ENCODE data around the gene MCM5.
A peak's percentile ranks its signal among the peaks of the same experiment; 100 is the strongest.
"Not testable (repeated sequence)": the region's sequence is repeated elsewhere in the genome, so short reads cannot be mapped to it uniquely, and the experiment has no call there.

Gene MCM5

GRCh38 chr22:35471566-35471965, 71.6 kb downstream of the MCM5 start:
- H3K36me3 ChIP-seq (ENCODE audit: control insufficient read depth, insufficient read depth, low read length); H3K4me1 ChIP-seq (ENCODE audit: control insufficient read depth, low read depth, low read length); H2BK120ac ChIP-seq (ENCODE audit: low read depth, low read length); H3K79me2 ChIP-seq (ENCODE audit: control insufficient read depth, insufficient read depth, low read length); H3K4ac ChIP-seq (ENCODE audit: low read depth, low read length); H4K5ac ChIP-seq (ENCODE audit: low read length); H2BK5ac ChIP-seq (ENCODE audit: low read length); H3K56ac ChIP-seq (ENCODE audit: low read length); H3K4me3 ChIP-seq (ENCODE audit: low read length); H3K18ac ChIP-seq (ENCODE audit: low read length); H2AK5ac ChIP-seq (ENCODE audit: low read length); H3K27ac ChIP-seq (ENCODE audit: low read depth, low read length); H3K27me3 ChIP-seq (ENCODE audit: insufficient read depth, low read length, poor library complexity); H3K79me1 ChIP-seq (ENCODE audit: low read length); H3K23ac ChIP-seq (ENCODE audit: low read length); H2BK15ac ChIP-seq (replicated peaks; ENCODE audit: low read depth); H3K4me2 ChIP-seq (ENCODE audit: low read length); H3K9ac ChIP-seq (ENCODE audit: low read length); H4K8ac ChIP-seq (ENCODE audit: low read depth, low read length): not testable (repeated sequence)
- peak; percentile 29 for DNase-seq
- no CpG with 5 or more reads among the region's 4 CpGs for WGBS (ENCODE audit: extremely low coverage, insufficient coverage, low lambda C conversion rate)

- Histone ChIP-seq H2BK120ac (ENCODE audit: low read depth, low read length) (no peak overlapping the region), H3K56ac (ENCODE audit: low read length) (no peak overlapping the region), H3K79me1 (ENCODE audit: low read length) (no peaks in the 10 kb centered on the region), H3K23ac (ENCODE audit: low read length) (no peak overlapping the region), H3K4me2 (ENCODE audit: low read length) (no peak overlapping the region), H3K18ac (ENCODE audit: low read length) (no peak overlapping the region), H4K8ac (ENCODE audit: low read depth, low read length) (no peak overlapping the region), H3K9ac (ENCODE audit: low read length) (no peak overlapping the region), H2BK5ac (ENCODE audit: low read length) (no peak overlapping the region), H2BK15ac (replicated peaks; ENCODE audit: low read depth) (no peak overlapping the region), H4K5ac (ENCODE audit: low read length) (no peak overlapping the region), H2AK5ac (ENCODE audit: low read length) (no peak overlapping the region), H3K79me2 (ENCODE audit: control insufficient read depth, insufficient read depth, low read length) (no peaks in the 10 kb centered on the region), H3K4me3 (ENCODE audit: low read length) (no peak overlapping the region), H3K27me3 (ENCODE audit: insufficient read depth, low read length, poor library complexity) (no peaks in the 10 kb centered on the region), H3K4ac (ENCODE audit: low read depth, low read length) (no peak overlapping the region), H3K4me1 (ENCODE audit: control insufficient read depth, low read depth, low read length) (no peaks in the 10 kb centered on the region), H3K36me3 (ENCODE audit: control insufficient read depth, insufficient read depth, low read length) (no peaks in the 10 kb centered on the region), H3K27ac (ENCODE audit: low read depth, low read length) (no peak overlapping the region)
- DNase-seq = no peak
- WGBS (ENCODE audit: extremely low coverage, insufficient coverage, low lambda C conversion rate) = no CpG with 5 or more reads among the region's 6 CpGs
Observed at GRCh38 chr22:35472488-35472887, 72.5 kb downstream of the MCM5 start.

- Histone ChIP-seq H3K79me2 (ENCODE audit: control insufficient read depth, insufficient read depth, low read length) (no peaks in the 10 kb centered on the region), H2BK15ac (replicated peaks; ENCODE audit: low read depth) (no peak overlapping the region), H3K56ac (ENCODE audit: low read length) (no peak overlapping the region), H3K4me1 (ENCODE audit: control insufficient read depth, low read depth, low read length) (no peaks in the 10 kb centered on the region), H2AK5ac (ENCODE audit: low read length) (no peak overlapping the region), H4K8ac (ENCODE audit: low read depth, low read length) (no peak overlapping the region), H4K5ac (ENCODE audit: low read length) (no peak overlapping the region), H3K4me2 (ENCODE audit: low read length) (no peak overlapping the region), H2BK5ac (ENCODE audit: low read length) (no peak overlapping the region), H3K27ac (ENCODE audit: low read depth, low read length) (no peak overlapping the region), H3K27me3 (ENCODE audit: insufficient read depth, low read length, poor library complexity) (no peaks in the 10 kb centered on the region), H2BK120ac (ENCODE audit: low read depth, low read length) (no peak overlapping the region), H3K23ac (ENCODE audit: low read length) (no peak overlapping the region), H3K4me3 (ENCODE audit: low read length) (no peak overlapping the region), H3K36me3 (ENCODE audit: control insufficient read depth, insufficient read depth, low read length) (no peaks in the 10 kb centered on the region), H3K79me1 (ENCODE audit: low read length) (no peaks in the 10 kb centered on the region), H3K9ac (ENCODE audit: low read length) (no peak overlapping the region), H3K4ac (ENCODE audit: low read depth, low read length) (no peak overlapping the region), H3K18ac (ENCODE audit: low read length) (no peak overlapping the region)
- WGBS (ENCODE audit: extremely low coverage, insufficient coverage, low lambda C conversion rate) = no CpG with 5 or more reads among the region's 4 CpGs
- no peak for DNase-seq
Observed at GRCh38 chr22:35473971-35474370, 74.0 kb downstream of the MCM5 start.
